Measurements from ENCODE around the gene ABCB8. TPM values are rescaled to one million over a fixed set of nuclear protein-coding genes. Genes with fewer than 3 reads are reported as not detected.

The ABCB8 gene
- total RNA-seq, 4 donors from 2014 or later, result 13.2 to 33.0 (median 18.8) TPM

- H3K4me3 ChIP-seq, result no peak overlapping the region
- peaks cover 0 to 98% of the 10 kb centered on the region in 2 donors for H3K36me3 ChIP-seq
These were observed 40.0 kb downstream of the ABCB8 start for GRCh38 chr7:151068069-151068773.

GRCh38 chr7:151069841-151070573 lies 41.8 kb downstream of the ABCB8 start:
- no peaks in the 10 kb centered on the region for H3K27me3 ChIP-seq
- no peak overlapping the region for H3K4me3 ChIP-seq
- H3K9me3 ChIP-seq, result no peaks in the 10 kb centered on the region
- TF ChIP-seq POLR2AphosphoS5 (IDR thresholded peaks at IDR 0.05) (no peak), CTCF (IDR thresholded peaks at IDR 0.05) (no peak), EP300 (IDR thresholded peaks at IDR 0.05) (no peak), POLR2A (IDR thresholded peaks at IDR 0.05) (no peak)
- H3K4me1 ChIP-seq, result no peaks in the 10 kb centered on the region
- ATAC-seq, result no peak
- peaks cover 0 to 100% of the 10 kb centered on the region in 2 donors for H3K36me3 ChIP-seq
- WGBS, 2 donors (ENCODE audit: low coverage in 1 of 2), result no CpG with 5 or more reads among the region's 17 CpGs
- no peak overlapping the region for H3K27ac ChIP-seq

More at GRCh38 chr7:151068069-151068773, 40.0 kb downstream of the ABCB8 start:
- Histone ChIP-seq H3K27ac (no peak overlapping the region), H3K27me3 (no peaks in the 10 kb centered on the region), H3K9me3 (no peaks in the 10 kb centered on the region), H3K4me1 (peaks cover 0 to 10% (median 0%) of the 10 kb centered on the region in 3 donors)
- TF ChIP-seq POLR2A (IDR thresholded peaks at IDR 0.05) (no peak), POLR2AphosphoS5 (IDR thresholded peaks at IDR 0.05) (no peak), EP300 (IDR thresholded peaks at IDR 0.05) (no peak), CTCF (IDR thresholded peaks at IDR 0.05) (no peak)
- 72 to 87% methylated on average over 4 to 7 of the region's 12 CpGs for WGBS, 2 donors (ENCODE audit: low coverage in 1 of 2)
- no peak for ATAC-seq

- no peak for TF ChIP-seq POLR2A (IDR thresholded peaks at IDR 0.05)
- no peak for TF ChIP-seq CTCF (IDR thresholded peaks at IDR 0.05)
- no peak for TF ChIP-seq EP300 (IDR thresholded peaks at IDR 0.05)
- H3K9me3 ChIP-seq, result no peaks in the 10 kb centered on the region
- H3K27ac ChIP-seq, result no peak overlapping the region
- H3K4me3 ChIP-seq, result no peak overlapping the region
- no peak for ATAC-seq
- no peaks in the 10 kb centered on the region for H3K27me3 ChIP-seq
- WGBS, 2 donors (ENCODE audit: low coverage in 1 of 2), result 92% methylated on average over 2 of the region's 15 CpGs; no CpG with 5 or more reads in 1 of the 2 donors
- H3K4me1 ChIP-seq, result no peaks in the 10 kb centered on the region
- peaks cover 0 to 100% of the 10 kb centered on the region in 2 donors for H3K36me3 ChIP-seq
These were observed 42.3 kb downstream of the ABCB8 start for GRCh38 chr7:151070574-151070960.

- H3K4me1 ChIP-seq, result no peaks in the 10 kb centered on the region
- H3K36me3 ChIP-seq, result peaks cover 0 to 100% of the 10 kb centered on the region in 2 donors
- no peaks in the 10 kb centered on the region for H3K27me3 ChIP-seq
- no peaks in the 10 kb centered on the region for H3K9me3 ChIP-seq
- ATAC-seq, result no peak
- no peak overlapping the region for H3K27ac ChIP-seq
- H3K4me3 ChIP-seq, result no peak overlapping the region
- 80% methylated on average over 1 to 3 of the region's 39 CpGs for WGBS, 2 donors (ENCODE audit: low coverage in 1 of 2)
- no peak for TF ChIP-seq POLR2A (IDR thresholded peaks at IDR 0.05)
- TF ChIP-seq POLR2AphosphoS5 (IDR thresholded peaks at IDR 0.05), result no peak
These were observed 43.0 kb downstream of the ABCB8 start for GRCh38 chr7:151071032-151071866.

GRCh38 chr7:151073990-151074389 lies 45.7 kb downstream of the ABCB8 start:
- Histone ChIP-seq H3K27me3 (no peaks in the 10 kb centered on the region), H3K36me3 (peaks cover 0 to 88% of the 10 kb centered on the region in 2 donors), H3K27ac (no peak overlapping the region), H3K4me3 (no peak overlapping the region), H3K4me1 (peaks cover 0 to 26% (median 3%) of the 10 kb centered on the region in 3 donors), H3K9me3 (no peaks in the 10 kb centered on the region)
- 40% methylated on average over 1 of the region's 17 CpGs; no CpG with 5 or more reads in 1 of the 2 donors for WGBS, 2 donors (ENCODE audit: low coverage in 1 of 2)
- TF ChIP-seq CTCF (IDR thresholded peaks at IDR 0.05) (no peak), POLR2AphosphoS5 (IDR thresholded peaks at IDR 0.05) (no peak), EP300 (IDR thresholded peaks at IDR 0.05) (no peak), POLR2A (IDR thresholded peaks at IDR 0.05) (no peak)
- ATAC-seq, result no peak
